GM19468 (cell line): Measurements from ENCODE around the gene PTTG1.
"Not testable (repeated sequence)": the region's sequence is repeated elsewhere in the genome, so short reads cannot be mapped to it uniquely, and the experiment has no call there.

Experiments used
- ATAC-seq: cut with Tn5 transposase; IDR thresholded peaks from one replicate; pipeline ENCODE4 v1.9.1; 2021; ENCODE audit warnings: mild to moderate bottlenecking, moderate library complexity, moderate number of reproducible peaks; ENCODE audit not compliant: unreplicated experiment; ENCODE audit errors: extremely low read depth

PTTG1 gene

DNA sequence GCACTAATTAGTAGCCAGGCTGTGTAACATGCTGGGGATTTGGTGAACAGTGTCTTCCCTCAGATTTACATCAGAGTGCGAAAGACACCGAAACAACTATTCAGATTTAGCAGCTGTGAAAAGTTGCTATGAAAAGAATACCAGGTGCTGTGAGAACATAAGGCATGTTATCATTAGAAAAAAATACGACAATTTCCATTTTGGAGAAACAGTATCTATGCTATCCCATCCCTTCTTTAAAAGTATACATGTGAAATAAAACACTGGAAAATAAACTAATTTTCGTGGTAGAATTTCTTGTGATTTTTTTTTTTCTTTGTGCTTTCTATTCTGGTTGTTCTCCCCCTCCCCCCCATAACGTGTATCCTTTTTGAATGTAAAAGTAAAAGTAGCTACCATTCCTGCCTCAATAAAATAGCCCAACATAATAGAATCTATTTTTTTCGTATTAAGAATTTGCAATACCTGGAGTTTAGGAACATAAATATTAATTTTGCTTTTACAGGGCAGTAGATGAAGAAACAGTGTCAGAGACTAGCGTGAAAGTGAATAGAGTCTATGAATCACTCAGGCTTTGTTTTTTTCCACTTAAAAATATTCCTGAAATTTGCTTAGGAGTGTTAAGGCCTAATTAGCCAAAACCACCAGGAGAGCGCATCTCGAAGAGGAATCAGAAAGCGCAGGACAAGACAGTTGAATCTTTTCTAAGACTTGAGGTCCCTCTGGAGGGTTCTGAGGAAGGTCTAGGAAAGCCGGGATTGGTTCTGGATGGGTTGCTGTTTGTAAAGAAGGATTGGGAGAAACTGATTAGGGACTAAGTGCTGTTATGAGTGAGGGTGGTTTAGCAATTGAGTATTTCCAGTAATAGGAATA lies 2.0 kb upstream of the PTTG1 start:
- ATAC-seq: peak; percentile 13

DNA sequence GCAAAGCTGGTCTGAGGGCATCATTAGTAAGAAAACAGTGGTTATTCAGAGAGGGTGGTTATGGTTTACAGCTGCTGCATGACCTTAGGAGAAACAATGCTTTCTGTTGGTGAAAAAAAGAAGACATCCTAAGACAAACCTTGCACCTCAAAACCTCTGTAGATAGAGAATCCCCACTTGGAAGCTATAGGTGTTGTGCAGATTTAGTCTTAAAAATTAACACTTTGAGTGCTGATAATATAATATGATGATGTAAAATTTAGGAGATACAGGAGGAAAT lies 1.4 kb upstream of the PTTG1 start:
- no peak for ATAC-seq

DNA sequence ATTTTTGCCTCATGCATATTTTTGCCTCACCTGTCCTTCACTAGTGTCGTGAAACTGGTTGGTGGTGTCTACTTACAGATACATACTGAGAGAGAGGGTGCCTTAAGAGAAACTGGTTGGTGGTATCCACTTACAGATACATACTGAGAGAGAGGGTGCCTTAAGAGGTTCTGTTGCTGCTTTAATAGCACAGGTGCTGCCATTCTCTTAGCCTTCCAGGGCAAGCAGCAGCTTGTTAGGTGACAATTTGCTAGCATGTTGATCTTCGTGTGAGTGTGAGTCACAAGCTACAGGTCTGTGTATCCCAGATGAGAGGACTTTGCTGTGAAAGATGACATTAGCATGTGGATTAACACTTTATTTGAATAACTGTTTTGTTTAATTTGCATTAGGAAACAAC lies 1.4 kb downstream of the PTTG1 start:
- no peak for ATAC-seq

GRCh38 chr5:160427607-160428006 lies 6.0 kb downstream of the PTTG1 start:
- ATAC-seq: no peak

- no peak for ATAC-seq
These were observed 10.5 kb downstream of the PTTG1 start for GRCh38 chr5:160432196-160432595.

GRCh38 chr5:160432787-160433186 lies 11.1 kb downstream of the PTTG1 start:
- ATAC-seq: no peak

- peak; percentile 78 for ATAC-seq
These were observed 12.4 kb downstream of the PTTG1 start for GRCh38 chr5:160434022-160434531.

DNA sequence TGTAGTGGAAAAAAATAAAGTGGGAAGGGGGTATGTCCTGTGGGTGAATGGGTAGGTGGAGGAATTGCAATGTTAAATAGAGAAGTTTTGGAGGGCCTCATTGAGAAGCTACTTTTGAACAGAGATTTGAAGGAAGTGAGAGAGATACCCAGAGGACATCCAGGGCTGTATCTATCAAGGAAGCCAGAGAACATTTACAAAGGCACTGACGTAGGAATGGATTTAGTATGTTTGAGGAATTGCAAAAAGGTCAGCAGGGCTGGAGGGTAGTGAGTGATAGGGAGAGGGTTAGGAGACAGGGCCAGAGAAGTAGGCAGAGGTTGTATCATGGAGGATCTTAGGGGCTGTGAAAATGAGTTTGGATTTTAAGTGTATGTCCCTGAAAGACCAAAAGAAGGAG lies 13.9 kb downstream of the PTTG1 start:
- no peak for ATAC-seq

DNA sequence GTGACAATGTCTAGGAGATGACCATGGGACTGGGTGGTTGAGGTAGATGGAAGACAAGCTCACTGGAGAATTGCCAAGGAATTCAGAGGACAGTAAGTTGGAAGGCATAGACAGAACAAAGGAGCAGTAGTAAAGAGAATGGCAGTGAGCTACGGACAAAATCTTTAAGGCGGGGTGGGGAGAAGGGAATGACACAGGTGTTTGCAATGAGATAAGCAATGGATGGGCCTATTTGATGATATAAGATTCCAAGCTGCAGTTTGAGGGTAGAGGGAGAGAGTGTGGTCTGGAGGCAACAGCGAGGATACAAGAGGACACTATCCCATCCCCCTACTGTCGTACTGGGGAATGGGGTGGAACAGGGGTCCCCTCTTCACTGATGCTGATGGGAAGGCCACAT lies 14.4 kb downstream of the PTTG1 start:
- no peak for ATAC-seq

- not testable (repeated sequence) for ATAC-seq
These were observed 15.0 kb downstream of the PTTG1 start for GRCh38 chr5:160436661-160437060.

DNA sequence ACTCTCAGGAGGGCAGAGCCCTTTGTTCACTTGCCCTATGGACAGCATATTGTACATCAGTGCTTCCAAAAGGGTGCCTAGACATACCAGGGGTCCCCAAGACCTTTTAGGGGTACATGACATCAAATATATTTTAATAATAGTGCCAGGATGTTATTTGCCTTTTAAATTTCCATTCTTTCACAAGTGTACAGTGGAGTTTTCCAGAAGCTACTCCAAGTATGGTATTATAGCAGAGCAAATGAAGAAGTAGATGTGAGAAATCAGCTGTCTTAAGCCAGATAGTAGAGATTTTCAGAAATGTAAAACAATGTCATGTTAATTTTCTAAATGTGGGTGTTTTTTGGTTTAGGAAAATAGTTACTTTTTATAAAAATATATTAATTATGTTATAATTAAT lies 15.6 kb downstream of the PTTG1 start:
- ATAC-seq: no peak

- ATAC-seq: peak; percentile 6
These were observed 16.9 kb downstream of the PTTG1 start for GRCh38 chr5:160438316-160439204.

GRCh38 chr5:160439205-160439600 lies 17.5 kb downstream of the PTTG1 start:
- peak; percentile 39 for ATAC-seq

DNA sequence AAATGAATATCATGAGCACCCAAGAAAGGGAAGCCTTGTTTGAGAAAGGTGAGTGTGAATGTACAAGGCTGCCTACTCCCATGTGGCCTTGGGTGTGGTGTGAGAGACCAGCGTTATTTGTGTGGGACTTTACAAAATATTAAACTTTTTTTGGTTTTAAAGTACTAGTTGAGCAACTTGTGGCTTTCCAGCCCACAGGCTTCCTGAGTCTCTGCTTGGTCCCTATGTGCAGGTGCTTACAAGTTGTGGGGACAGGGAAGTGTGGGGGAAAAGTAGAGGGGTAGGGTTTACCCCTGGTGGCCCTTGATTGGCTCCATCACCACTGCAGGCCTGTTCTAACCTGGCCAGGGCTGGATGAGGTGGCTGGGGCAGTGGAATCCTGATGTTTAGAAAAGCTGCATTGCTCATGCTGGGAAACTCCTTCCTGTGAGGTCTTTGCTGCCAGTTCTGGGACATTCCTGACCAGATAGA lies 19.7 kb downstream of the PTTG1 start:
- ATAC-seq: no peak

- ATAC-seq: no peak
These were observed 21.3 kb downstream of the PTTG1 start for GRCh38 chr5:160442824-160443431.

DNA sequence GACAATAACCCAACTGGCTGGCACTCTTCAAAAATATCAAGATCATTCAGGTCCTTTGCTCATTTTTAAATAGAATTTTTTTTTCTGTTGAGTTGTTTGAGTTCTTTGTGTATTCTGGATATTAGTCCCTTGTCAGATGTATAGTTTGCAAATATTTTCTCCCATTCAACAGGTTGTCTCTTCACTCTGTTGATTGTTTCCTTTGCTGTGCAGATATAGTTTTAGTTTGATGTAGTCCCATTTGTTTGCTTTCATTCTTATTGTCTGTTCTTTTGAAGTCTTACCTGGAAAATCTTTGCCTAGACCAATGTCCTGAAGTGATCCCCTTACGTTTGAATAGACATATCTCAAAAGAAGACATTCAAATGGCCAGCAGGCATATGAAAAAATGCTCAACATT lies 22.8 kb downstream of the PTTG1 start:
- ATAC-seq: no peak

DNA sequence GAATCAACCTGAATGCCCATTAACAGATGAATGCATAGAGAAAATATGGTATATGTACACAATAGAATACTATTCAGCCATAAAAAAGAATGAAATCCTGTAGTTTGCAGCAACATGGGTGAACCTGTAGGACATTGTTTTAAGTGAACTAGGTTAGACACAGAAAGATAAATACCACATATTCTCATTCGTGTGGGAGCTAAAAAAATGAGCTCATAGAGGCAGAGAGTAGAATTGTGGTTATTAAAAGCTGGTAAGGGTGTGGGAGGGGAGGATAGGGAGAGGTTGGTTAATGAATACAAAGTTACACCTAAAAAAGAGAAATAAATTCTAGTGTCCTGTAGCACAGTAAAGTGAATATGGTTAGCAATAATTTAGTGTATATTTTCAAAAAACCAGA lies 23.5 kb downstream of the PTTG1 start:
- ATAC-seq: no peak

DNA sequence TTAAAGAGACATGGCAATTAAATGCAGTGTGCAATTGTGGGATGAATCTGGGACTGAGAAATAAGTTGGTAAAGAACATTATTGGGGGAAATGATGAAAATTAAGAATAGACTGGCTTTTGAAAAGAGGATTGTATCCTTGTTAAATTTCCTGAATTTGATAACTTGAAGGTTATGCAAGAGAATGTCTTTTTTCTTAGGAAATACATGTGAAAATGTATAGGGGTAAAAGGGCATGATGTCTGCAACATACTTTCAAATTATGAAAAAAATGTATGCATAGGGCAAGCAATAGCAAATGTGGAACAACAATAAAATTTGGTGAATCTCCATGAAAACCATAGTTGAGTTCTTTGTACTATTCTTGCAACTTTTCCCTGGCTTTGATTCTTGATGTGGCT lies 24.1 kb downstream of the PTTG1 start:
- ATAC-seq: no peak

- no peak for ATAC-seq
These were observed 27.2 kb downstream of the PTTG1 start for GRCh38 chr5:160448886-160449285.

GRCh38 chr5:160449458-160449857 lies 27.8 kb downstream of the PTTG1 start:
- ATAC-seq: no peak
